Trophoblast cell (in vitro differentiated cells and primary cell): ENCODE measurements around the gene PPP1CC.

Experiments
- DNase-seq, 2 donors: peaks; one replicate each; pipeline ENCODE4 v3.0.0-alpha.2; 2016
- H2AFZ ChIP-seq: 2 replicates; pipeline ENCODE4 v1.6.1; 2013; ENCODE audit warnings: low read length, moderate library complexity, mild to moderate bottlenecking; ENCODE audit not compliant: insufficient read depth, poor library complexity
- H2AK5ac ChIP-seq: 2 replicates; pipeline ENCODE4 v1.6.1; 2013; ENCODE audit warnings: mild to moderate bottlenecking, low read length
- H2BK120ac ChIP-seq: 2 replicates; pipeline ENCODE4 v1.6.1; 2013; ENCODE audit warnings: low read length, mild to moderate bottlenecking, moderate library complexity; ENCODE audit not compliant: insufficient read depth, poor library complexity
- H2BK12ac ChIP-seq: 2 replicates; pipeline ENCODE4 v1.6.1; 2013; ENCODE audit warnings: mild to moderate bottlenecking, low read length, moderate library complexity
- H2BK5ac ChIP-seq: 2 replicates; pipeline ENCODE4 v1.6.1; 2013; ENCODE audit warnings: low read length, low read depth, moderate library complexity, mild to moderate bottlenecking; ENCODE audit not compliant: poor library complexity
- H3K14ac ChIP-seq: 2 replicates; pipeline ENCODE4 v1.6.1; 2013; ENCODE audit warnings: mild to moderate bottlenecking, low read length
- H3K18ac ChIP-seq: 2 replicates; pipeline ENCODE4 v1.6.1; 2013; ENCODE audit warnings: mild to moderate bottlenecking, low read length
- H3K23ac ChIP-seq: 2 replicates; pipeline ENCODE4 v1.6.1; 2013; ENCODE audit warnings: low read length
- H3K27ac ChIP-seq: 2 replicates; pipeline ENCODE4 v1.5.1; 2013; ENCODE audit warnings: low read depth, mild to moderate bottlenecking, inconsistent platforms, low read length, moderate library complexity
- H3K27me3 ChIP-seq: 2 replicates; pipeline ENCODE4 v1.6.1; 2013; ENCODE audit warnings: inconsistent platforms, mild to moderate bottlenecking, low read length, moderate library complexity; ENCODE audit not compliant: insufficient read depth
- H3K36me3 ChIP-seq, 2 experiments: 1 replicate in 1 of 2; 2 replicates in 1 of 2; pipeline ENCODE4 v1.6.1; 2013; ENCODE audit warnings: low read length in 2 of 2, mild to moderate bottlenecking in 2 of 2, moderate library complexity in 1 of 2; ENCODE audit not compliant: insufficient read depth in 2 of 2, control insufficient read depth in 1 of 2
- H3K4ac ChIP-seq: 2 replicates; pipeline ENCODE4 v1.6.1; 2013; ENCODE audit warnings: low read depth, mild to moderate bottlenecking, low read length, moderate library complexity
- H3K4me1 ChIP-seq, 2 experiments: 1 replicate in 1 of 2; 2 replicates in 1 of 2; pipeline ENCODE4 v1.6.1; 2013; ENCODE audit warnings: low read length in 2 of 2, mild to moderate bottlenecking in 2 of 2, moderate library complexity in 1 of 2; ENCODE audit not compliant: insufficient read depth in 2 of 2, control insufficient read depth in 1 of 2
- H3K4me2 ChIP-seq: 2 replicates; pipeline ENCODE4 v1.6.1; 2013; ENCODE audit warnings: inconsistent platforms, mild to moderate bottlenecking, low read length, moderate library complexity
- H3K4me3 ChIP-seq: 2 replicates; pipeline ENCODE4 v1.5.1; 2013; ENCODE audit warnings: mild to moderate bottlenecking, low read depth, low read length, inconsistent platforms
- H3K79me1 ChIP-seq: one replicate; pipeline ENCODE4 v1.6.1; 2013; ENCODE audit warnings: low read length
- H3K79me2 ChIP-seq: 2 replicates; pipeline ENCODE4 v1.6.1; 2013; ENCODE audit warnings: low read length, mild to moderate bottlenecking; ENCODE audit not compliant: control insufficient read depth, insufficient read depth, poor library complexity
- H3K9ac ChIP-seq: 2 replicates; pipeline ENCODE4 v1.6.1; 2013; ENCODE audit warnings: mild to moderate bottlenecking, low read length
- H3K9me3 ChIP-seq: 2 replicates; pipeline ENCODE4 v1.6.1; 2013; ENCODE audit warnings: low read depth, mild to moderate bottlenecking, control low read depth, inconsistent platforms, low read length; ENCODE audit not compliant: insufficient read depth
- H4K12ac ChIP-seq: 2 replicates; pipeline ENCODE4 v1.6.1; 2013; ENCODE audit warnings: low read depth, mild to moderate bottlenecking, low read length, moderate library complexity
- H4K8ac ChIP-seq: 2 replicates; pipeline ENCODE4 v1.6.1; 2013; ENCODE audit warnings: low read depth, mild to moderate bottlenecking, low read length, moderate library complexity
- H4K91ac ChIP-seq: one replicate; pipeline ENCODE4 v1.6.1; 2013; ENCODE audit warnings: low read depth, mild to moderate bottlenecking, low read length, moderate library complexity
- whole genome bisulfite sequencing: extraction: QIAGEN DNeasy Blood & Tissue Kit; methylation state at CpG from one replicate; pipeline ENCODE4 v1.1.7; 2013; ENCODE audit warnings: missing lambda C conversion rate; ENCODE audit not compliant: insufficient read length, insufficient coverage; ENCODE audit errors: extremely low coverage; 5-methylcytosine and 5-hydroxymethylcytosine counted together

The PPP1CC gene

GRCh38 chr12:110679201-110679600 lies 63.5 kb downstream of the PPP1CC start:
- H3K9me3 ChIP-seq = no peaks in the 10 kb centered on the region
- no peak overlapping the region for H2BK5ac ChIP-seq
- H3K79me1 ChIP-seq = no peaks in the 10 kb centered on the region
- no peak overlapping the region for H3K18ac ChIP-seq
- H2AK5ac ChIP-seq = no peak overlapping the region
- no peaks in the 10 kb centered on the region for H3K27me3 ChIP-seq
- H3K36me3 ChIP-seq = no peaks in the 10 kb centered on the region
- no peak overlapping the region for H3K27ac ChIP-seq
- no peak overlapping the region for H2AFZ ChIP-seq
- no peak overlapping the region for H2BK120ac ChIP-seq
- H3K4me1 ChIP-seq = no peaks in the 10 kb centered on the region
- no peak overlapping the region for H4K8ac ChIP-seq
- no peak overlapping the region for H3K4me3 ChIP-seq
- no peak overlapping the region for H2BK12ac ChIP-seq
- H4K12ac ChIP-seq = no peak overlapping the region
- H3K9ac ChIP-seq = no peak overlapping the region
- peak in 1 of 2 donors; percentile 5 for DNase-seq
- H3K4ac ChIP-seq = no peak overlapping the region
- whole genome bisulfite sequencing = no CpG with 5 or more reads among the region's 12 CpGs
- H3K4me2 ChIP-seq = no peak overlapping the region
- H3K14ac ChIP-seq = no peak overlapping the region
- H3K79me2 ChIP-seq = no peaks in the 10 kb centered on the region
- no peak overlapping the region for H3K23ac ChIP-seq
- no peak overlapping the region for H4K91ac ChIP-seq

GRCh38 chr12:110677982-110678381 lies 64.7 kb downstream of the PPP1CC start:
- Histone ChIP-seq H3K4me1 (no peaks in the 10 kb centered on the region), H2AK5ac (no peak overlapping the region), H3K4ac (no peak overlapping the region), H2BK120ac (no peak overlapping the region), H3K23ac (no peak overlapping the region), H3K14ac (no peak overlapping the region), H3K9ac (no peak overlapping the region), H2BK5ac (no peak overlapping the region), H3K4me2 (no peak overlapping the region), H4K12ac (no peak overlapping the region), H2BK12ac (no peak overlapping the region), H3K79me2 (no peaks in the 10 kb centered on the region), H3K4me3 (no peak overlapping the region), H3K27me3 (no peaks in the 10 kb centered on the region), H4K8ac (no peak overlapping the region), H3K27ac (no peak overlapping the region), H3K9me3 (no peaks in the 10 kb centered on the region), H2AFZ (no peak overlapping the region), H4K91ac (no peak overlapping the region), H3K79me1 (no peaks in the 10 kb centered on the region), H3K36me3 (no peaks in the 10 kb centered on the region), H3K18ac (no peak overlapping the region)
- WGBS = no CpG with 5 or more reads among the region's 4 CpGs
- DNase-seq = no peak

- no peak overlapping the region for H2AK5ac ChIP-seq
- H4K12ac ChIP-seq = no peak overlapping the region
- H2BK5ac ChIP-seq = no peak overlapping the region
- no peaks in the 10 kb centered on the region for H3K9me3 ChIP-seq
- no peak overlapping the region for H3K27ac ChIP-seq
- H3K79me2 ChIP-seq = no peaks in the 10 kb centered on the region
- H3K18ac ChIP-seq = no peak overlapping the region
- no peak overlapping the region for H2AFZ ChIP-seq
- no peak overlapping the region for H3K4ac ChIP-seq
- H3K27me3 ChIP-seq = no peaks in the 10 kb centered on the region
- no CpG with 5 or more reads among the region's 5 CpGs for WGBS
- H2BK12ac ChIP-seq = no peak overlapping the region
- no peak overlapping the region for H2BK120ac ChIP-seq
- no peaks in the 10 kb centered on the region for H3K79me1 ChIP-seq
- H3K4me1 ChIP-seq = no peaks in the 10 kb centered on the region
- H3K9ac ChIP-seq = no peak overlapping the region
- no peak overlapping the region for H3K23ac ChIP-seq
- H3K4me3 ChIP-seq = peak overlapping the region; percentile 33
- no peak overlapping the region for H4K91ac ChIP-seq
- no peaks in the 10 kb centered on the region for H3K36me3 ChIP-seq
- H4K8ac ChIP-seq = no peak overlapping the region
- no peak overlapping the region for H3K14ac ChIP-seq
- DNase-seq = no peak
- H3K4me2 ChIP-seq = no peak overlapping the region
These were observed 65.3 kb downstream of the PPP1CC start for GRCh38 chr12:110677206-110677911.

GRCh38 chr12:110676171-110676570 lies 66.5 kb downstream of the PPP1CC start:
- Histone ChIP-seq H3K27ac (no peak overlapping the region), H2AFZ (no peak overlapping the region), H3K18ac (no peak overlapping the region), H3K36me3 (no peaks in the 10 kb centered on the region), H3K79me2 (no peaks in the 10 kb centered on the region), H2BK120ac (no peak overlapping the region), H2BK5ac (no peak overlapping the region), H3K4me1 (no peaks in the 10 kb centered on the region), H4K91ac (no peak overlapping the region), H3K9ac (no peak overlapping the region), H3K14ac (no peak overlapping the region), H4K8ac (no peak overlapping the region), H3K79me1 (no peaks in the 10 kb centered on the region), H3K4me3 (no peak overlapping the region), H2BK12ac (no peak overlapping the region), H4K12ac (no peak overlapping the region), H2AK5ac (no peak overlapping the region), H3K4ac (no peak overlapping the region), H3K27me3 (no peaks in the 10 kb centered on the region), H3K23ac (no peak overlapping the region), H3K4me2 (no peak overlapping the region), H3K9me3 (no peaks in the 10 kb centered on the region)
- DNase-seq = no peak
- no CpG with 5 or more reads among the region's 4 CpGs for WGBS
